Activated naive CD4-positive, alpha-beta T cell treated with Interleukin-2 at 50 U/mL for 16 hours (primary cell): Measurements from ENCODE around the gene CLIC4.
"Not testable (repeated sequence)": the region's sequence is repeated elsewhere in the genome, so short reads cannot be mapped to it uniquely, and the experiment has no call there.

Experiments
- DNase-seq: peaks from one replicate; pipeline ENCODE4 v3.0.0-alpha.2; 2020

Gene CLIC4

DNA sequence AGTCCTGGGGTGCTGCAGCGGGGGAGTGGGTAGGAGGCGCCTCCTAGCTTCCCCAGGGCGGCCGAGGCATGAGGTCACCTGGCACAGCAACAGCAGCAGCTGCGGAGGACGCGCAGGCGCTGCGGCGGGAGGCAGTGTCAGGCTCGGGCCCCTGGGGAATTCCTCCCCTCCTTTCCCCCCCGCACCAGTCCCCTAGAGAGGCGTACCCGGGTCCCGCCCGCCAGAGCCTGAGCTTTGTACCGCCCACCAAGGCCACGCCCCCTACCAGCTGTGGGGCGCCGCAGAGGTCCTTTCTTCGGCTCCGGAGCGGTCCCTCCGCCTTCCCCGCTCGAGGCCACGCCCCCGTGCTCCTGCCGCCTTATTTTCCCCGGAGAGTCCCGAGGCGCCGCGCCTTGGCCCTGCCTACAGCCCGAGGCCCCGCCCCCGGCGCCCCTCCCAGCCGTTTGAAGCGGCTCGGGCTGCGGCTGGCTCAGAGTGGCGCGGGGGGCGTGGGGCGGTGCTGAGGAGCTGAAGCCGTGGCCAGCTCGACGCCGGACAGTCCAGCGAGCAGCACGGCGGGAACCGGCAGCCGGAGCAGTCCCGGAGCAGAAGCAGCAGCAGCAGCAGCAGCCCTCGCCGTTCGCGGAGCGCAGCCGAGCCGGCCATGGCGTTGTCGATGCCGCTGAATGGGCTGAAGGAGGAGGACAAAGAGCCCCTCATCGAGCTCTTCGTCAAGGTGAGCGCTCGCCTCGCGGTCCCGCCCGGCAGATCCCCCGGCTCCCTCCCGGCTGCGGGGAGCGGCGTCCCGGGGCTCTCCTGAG is at the start of gene CLIC4:
CLIC4 (plus strand) TSS at position 537 of the 800 bp plus-strand sequence; CDS start at position 644, 107 bp downstream.
- DNase-seq: peak; percentile 100

DNA sequence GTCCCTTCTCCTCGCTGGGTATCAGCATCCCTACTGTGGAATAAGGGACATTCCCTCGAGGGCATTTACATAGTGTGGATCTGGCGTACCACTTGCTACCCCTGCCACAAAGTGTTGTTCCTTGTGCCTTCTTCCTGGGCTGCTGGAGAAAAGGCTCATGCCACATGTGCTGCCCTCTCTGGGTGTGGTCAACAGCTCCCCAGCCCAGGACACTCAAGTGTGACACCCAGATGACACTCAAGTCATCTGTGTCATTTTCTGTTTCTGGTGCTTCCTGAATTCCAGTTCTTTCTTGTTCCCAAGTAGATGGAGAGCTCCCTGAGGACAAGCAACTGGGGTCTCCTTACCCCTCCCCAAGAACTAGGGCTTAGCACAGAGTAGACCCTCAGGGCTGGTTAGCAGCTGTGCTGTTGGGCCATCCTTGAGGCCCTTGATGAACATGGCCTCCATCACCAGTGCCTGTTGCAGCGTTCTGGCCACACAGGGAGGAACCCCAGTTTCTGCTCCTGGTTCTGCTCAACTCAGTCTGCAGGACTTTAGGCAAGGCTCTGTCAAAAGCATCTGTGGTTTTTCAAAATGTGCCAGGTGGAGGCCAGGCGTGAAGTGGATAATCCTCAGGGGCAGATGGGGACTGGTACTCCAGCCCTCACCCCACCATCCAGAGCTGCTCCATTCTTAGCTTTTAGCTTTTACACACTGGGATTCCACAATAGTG is 49.0 kb upstream of the CLIC4 start:
- DNase-seq: no peak

DNA sequence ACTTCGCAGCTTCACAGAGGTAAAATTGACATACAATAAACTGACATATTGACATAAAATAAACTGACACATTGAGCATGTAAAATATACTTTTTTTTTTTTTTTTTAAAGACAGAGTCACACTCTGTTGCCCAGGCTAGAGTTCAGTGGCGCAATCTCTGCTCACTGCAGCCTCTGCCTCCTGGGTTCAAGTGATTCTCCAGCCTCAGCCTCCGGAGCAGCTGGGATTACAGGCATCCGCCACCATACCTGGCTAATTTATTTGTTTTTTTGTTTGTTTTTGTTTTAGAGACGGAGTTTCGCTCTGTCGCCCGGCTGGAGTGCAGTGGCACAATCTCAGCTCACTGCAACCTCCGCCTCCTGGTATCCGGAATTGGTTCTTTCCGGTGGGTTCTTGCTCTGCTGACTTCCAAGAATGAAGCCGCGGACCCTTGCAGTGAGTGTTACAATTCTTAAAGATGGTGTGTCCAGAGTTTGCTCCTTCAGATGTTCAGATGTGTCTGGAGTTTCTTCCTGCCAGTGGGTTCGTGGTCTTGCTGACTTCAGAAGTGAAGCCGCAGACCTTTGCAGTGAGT is 48.4 kb upstream of the CLIC4 start:
- no peak for DNase-seq

- not testable (repeated sequence) for DNase-seq
Measured at GRCh38 chr1:24697453-24698001, 47.7 kb upstream of the CLIC4 start.

GRCh38 chr1:24698326-24698725 is 46.9 kb upstream of the CLIC4 start:
- not testable (repeated sequence) for DNase-seq

DNA sequence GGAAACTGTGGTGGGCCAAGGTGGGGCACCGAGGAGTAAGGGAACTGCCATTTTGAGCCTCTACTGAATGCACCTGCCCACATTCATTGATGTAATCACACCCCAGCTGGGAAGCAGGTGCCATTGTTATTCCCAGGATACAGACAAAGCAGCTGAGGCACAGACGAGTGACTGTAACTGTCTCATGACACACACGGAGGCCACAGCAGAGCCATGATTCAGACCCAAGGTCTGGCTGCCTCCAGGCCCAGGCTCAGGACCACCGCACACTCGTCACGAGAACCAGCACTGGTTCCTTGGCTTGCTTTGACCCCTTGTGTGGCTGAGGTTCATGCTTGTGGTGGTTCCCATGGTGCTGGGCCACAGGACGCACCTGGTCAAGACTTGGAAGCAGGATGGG is 45.6 kb upstream of the CLIC4 start:
- DNase-seq: no peak

DNA sequence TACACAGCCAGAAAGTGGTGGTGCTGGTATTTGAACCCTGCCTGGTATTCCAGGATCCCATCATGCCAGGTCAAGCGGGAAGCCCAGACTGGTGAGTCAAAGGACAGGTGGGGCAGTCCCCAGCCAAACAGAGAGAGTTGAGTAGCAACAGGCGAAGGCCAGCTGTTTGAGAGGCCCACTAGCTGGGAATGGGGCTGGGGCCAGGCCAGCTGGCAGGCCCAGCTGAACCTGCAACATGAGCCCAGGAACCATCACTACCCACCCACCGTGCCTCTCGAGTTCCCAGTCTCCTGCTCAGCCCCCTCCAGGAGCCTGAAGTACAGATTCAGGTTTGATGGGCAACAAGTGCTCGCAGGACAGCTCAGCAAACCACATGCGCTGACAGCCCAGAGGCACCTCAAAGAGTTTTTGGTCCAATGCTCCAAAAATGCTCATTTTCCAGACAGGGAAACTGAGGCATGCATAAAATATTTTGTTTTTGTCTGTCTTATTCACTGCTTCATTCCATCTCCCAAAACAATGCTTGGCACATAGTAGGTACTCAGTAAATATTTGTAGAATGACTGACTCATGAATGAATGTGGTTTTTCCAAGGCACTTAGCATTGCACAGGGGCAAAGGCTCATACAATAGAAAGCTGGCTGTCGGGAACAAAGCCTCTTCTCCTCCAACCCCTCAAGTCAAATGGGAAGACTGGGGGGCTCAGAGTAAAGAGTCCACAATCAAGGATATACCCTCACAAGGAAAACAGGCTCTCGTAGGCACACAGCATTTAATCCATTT is 42.5 kb upstream of the CLIC4 start:
- no peak for DNase-seq

DNA sequence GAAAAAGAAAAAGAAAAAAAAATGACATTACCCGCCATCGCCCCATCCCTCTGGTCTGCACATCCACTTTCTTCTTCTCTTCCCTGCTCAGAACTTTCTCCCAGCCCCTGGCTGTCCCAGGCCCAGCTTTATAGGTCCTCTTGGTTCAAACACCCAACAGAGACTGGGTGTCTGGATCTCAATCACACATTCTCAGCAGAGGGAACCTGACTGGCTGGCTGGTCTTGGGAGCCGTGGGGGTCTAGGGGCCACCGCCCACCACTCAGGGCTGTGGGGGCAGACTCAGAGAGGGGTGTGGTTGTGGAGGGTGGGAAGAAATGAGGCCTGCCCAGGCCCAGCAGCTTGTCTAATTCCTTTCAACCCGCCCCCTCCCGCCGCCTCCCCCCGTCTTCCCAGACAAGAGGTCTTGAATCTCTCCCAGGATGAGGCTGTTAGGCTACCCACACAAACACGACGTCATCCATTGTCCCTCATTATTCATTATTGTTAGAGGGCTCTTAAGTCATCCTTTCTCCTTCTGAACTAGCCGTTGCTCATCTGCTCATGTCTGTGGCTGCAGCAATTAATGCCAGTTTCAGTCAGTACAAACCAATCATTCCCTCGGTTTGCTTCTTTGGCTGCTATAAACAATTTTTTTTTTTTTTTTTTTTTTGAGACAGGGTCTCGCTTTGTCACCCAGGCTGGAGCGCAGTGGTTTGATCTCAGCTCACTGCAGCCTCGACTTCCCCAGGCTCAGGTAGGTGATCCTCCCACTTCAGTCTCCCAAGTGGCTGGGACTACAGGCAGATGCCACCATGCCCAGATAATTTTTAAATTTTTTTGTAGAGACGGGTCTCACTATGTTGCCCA is 40.6 kb upstream of the CLIC4 start:
- no peak for DNase-seq

- DNase-seq: peak; percentile 20
Measured at GRCh38 chr1:24705260-24706073, 39.8 kb upstream of the CLIC4 start.

GRCh38 chr1:24706074-24706389 is 39.2 kb upstream of the CLIC4 start:
- not testable (repeated sequence) for DNase-seq

- DNase-seq: no peak
Measured at GRCh38 chr1:24707687-24708086, 37.6 kb upstream of the CLIC4 start.

- no peak for DNase-seq
Measured at GRCh38 chr1:24708938-24709337, 36.3 kb upstream of the CLIC4 start.

- peak; percentile 14 for DNase-seq
Measured at GRCh38 chr1:24709791-24710441, 35.3 kb upstream of the CLIC4 start.

DNA sequence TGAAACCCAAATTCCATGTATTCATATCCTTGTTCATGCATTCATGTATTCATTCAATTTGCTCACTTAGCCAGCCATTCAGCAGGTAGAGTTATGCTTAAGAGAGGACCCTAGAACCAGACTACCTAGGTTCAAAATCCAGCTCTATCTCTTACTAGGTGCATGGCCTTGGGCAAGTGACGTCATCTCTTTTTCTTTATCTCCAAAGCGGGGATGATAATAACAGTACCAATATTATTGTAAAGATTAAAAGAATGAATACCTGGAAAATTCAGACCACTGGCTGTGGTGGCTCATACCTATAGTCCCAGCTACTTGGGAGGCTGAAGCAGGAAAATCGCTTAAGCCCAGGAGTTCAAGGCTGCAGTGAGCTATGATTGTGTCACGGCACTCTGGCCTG is 33.9 kb upstream of the CLIC4 start:
- DNase-seq: no peak

DNA sequence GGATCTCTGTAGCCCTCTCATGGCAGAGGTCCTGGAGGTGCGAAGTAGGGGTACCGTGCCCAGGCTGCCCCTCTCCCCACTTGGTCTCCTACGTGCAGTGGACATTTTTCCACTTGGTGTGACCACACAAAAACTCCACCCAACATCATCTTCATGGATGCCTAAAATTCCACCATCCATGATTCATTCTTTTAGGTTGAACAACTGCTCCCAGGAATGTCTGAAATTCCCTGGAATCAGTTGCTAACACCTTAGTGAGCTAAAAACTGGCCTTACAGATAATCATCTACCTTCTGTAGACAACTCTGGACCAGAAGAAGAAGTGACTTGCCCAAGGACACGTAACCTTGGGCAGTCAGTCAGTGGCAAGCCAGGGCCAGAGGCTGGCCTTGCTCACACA is 32.1 kb upstream of the CLIC4 start:
- DNase-seq: no peak

DNA sequence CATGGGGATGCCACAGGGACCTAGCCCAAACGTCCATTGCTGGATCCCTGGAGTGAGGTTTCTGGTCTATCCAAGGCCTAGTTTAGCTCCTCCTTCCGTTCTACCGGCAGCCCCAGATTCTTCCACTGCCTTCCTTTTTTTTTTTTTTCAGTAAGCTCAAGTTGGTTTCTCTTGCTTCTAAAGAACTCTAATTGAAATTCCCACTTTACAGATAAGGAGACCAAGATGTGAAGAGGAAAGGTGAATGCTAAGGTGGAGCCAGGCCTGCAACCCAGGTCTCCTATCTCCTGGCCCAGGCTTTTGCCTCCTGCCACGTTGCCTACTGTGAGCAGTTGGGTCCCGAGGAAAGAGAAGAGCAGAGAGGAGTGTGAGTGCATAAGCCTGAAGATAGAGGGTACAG is 31.5 kb upstream of the CLIC4 start:
- no peak for DNase-seq

DNA sequence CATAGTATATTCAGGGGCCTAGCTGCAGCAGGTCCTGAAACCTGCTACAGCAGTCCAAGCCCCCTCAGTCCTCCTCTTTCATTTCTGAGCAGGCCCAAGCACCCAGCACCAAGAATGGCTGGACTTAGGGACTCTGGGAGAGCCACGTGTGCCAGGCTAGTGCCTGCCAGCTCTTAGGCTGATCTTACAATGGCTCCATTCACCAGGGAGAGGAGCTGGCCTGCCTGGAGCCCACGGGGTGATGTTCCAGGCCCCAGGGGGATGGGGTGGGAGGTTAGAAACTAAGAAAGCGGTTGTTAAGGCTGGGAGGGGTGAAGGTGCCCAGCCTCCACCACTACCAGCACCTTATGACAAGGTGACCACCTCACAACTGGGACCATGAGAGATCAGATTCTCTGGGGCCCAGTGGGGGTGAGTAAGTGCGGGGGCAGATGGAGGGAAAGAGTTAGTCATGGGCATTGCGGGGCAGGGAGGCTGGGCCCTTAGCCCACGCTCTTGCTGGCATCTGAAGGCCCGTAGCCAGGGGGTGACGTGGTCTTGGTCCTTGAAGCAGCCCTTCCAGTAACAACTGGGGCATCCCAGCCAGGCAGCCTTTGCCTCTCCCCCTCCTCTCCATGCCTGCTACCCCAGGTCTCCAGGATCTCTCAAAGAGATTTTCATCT is 30.3 kb upstream of the CLIC4 start:
- DNase-seq: peak; percentile 34

- no peak for DNase-seq
Measured at GRCh38 chr1:24715658-24716057, 29.6 kb upstream of the CLIC4 start.

GRCh38 chr1:24717887-24718650 is 27.2 kb upstream of the CLIC4 start:
- no peak for DNase-seq
